IMR-90 (cell line): ENCODE results near the gene MCM6. TPM values are rescaled to one million over a fixed set of nuclear protein-coding genes. Genes with fewer than 3 reads are reported as not detected.

Experiments
- ATAC-seq: fragments of 200-7000 bp; cut with Tn5 transposase; 2 replicates; pipeline ENCODE4 v1.9.1; 2020; ENCODE audit warnings: low read depth, mild to moderate bottlenecking, moderate library complexity
- BruUV-seq: library from RNA; stranded (reverse); fragments of 400-500 nt; replicated peaks from 2 replicates; lab custom pipeline; 2021; lab: Mats Ljungman, UMichigan
- CTCF ChIA-PET: fragments of 300-600 bp; formaldehyde crosslinking; extraction: SDS; loops from one replicate; lab custom pipeline; 2021; ENCODE audit warnings: antibody characterized with exemption; lab: Yijun Ruan, JAX
- POLR2A ChIA-PET: fragments of 300-600 bp; sonication (Branson Sonifier 250); formaldehyde crosslinking; loops from one replicate; lab custom pipeline; 2022; ENCODE audit warnings: antibody characterized with exemption; ENCODE audit not compliant: unreplicated experiment; lab: Charles Lee
- DNase-seq: peaks from one replicate; pipeline ENCODE4 v3.0.0; 2013
- H2AFZ ChIP-seq: replicated peaks from 2 replicates; pipeline ENCODE3; 2013; ENCODE audit warnings: low read length, mild to moderate bottlenecking; ENCODE audit not compliant: poor library complexity
- H2AK5ac ChIP-seq: 2 replicates; pipeline ENCODE4 v1.6.1; 2013; ENCODE audit warnings: low read depth, low read length, inconsistent platforms
- H2AK9ac ChIP-seq: replicated peaks from 2 replicates; pipeline ENCODE3; 2013; ENCODE audit warnings: mild to moderate bottlenecking, low read depth, low read length, moderate library complexity; ENCODE audit not compliant: poor library complexity
- H2BK120ac ChIP-seq: 2 replicates; pipeline ENCODE4 v1.6.1; 2013; ENCODE audit warnings: low read depth, low read length, inconsistent platforms
- H2BK15ac ChIP-seq: 3 replicates; pipeline ENCODE4 v1.6.1; 2013; ENCODE audit warnings: low read depth, low read length, inconsistent platforms
- H2BK20ac ChIP-seq: 2 replicates; pipeline ENCODE4 v1.6.1; 2013; ENCODE audit warnings: low read depth, mild to moderate bottlenecking, inconsistent platforms, low read length, moderate library complexity
- H2BK5ac ChIP-seq: 2 replicates; pipeline ENCODE4 v1.6.1; 2013; ENCODE audit warnings: mild to moderate bottlenecking, low read depth, low read length, inconsistent platforms; ENCODE audit not compliant: poor library complexity, severe bottlenecking
- H3K14ac ChIP-seq: replicated peaks from 2 replicates; pipeline ENCODE4 v1.6.1; 2013; ENCODE audit warnings: low read depth, low read length, inconsistent platforms
- H3K18ac ChIP-seq: 2 replicates; pipeline ENCODE4 v1.6.1; 2013; ENCODE audit warnings: low read depth, low read length, control low read depth
- H3K23ac ChIP-seq: 2 replicates; pipeline ENCODE4 v1.6.1; 2013; ENCODE audit warnings: low read depth, low read length, inconsistent platforms
- H3K27ac ChIP-seq: 2 replicates; pipeline ENCODE4 v1.5.1; 2013; ENCODE audit warnings: mild to moderate bottlenecking, control low read depth, low read length; ENCODE audit not compliant: insufficient read depth
- H3K27me3 ChIP-seq: 2 replicates; pipeline ENCODE4 v1.6.1; 2013; ENCODE audit warnings: low read length; ENCODE audit not compliant: control insufficient read depth, insufficient read depth
- H3K36me3 ChIP-seq: 2 replicates; pipeline ENCODE4 v1.6.1; 2013; ENCODE audit warnings: low read length, mixed read lengths; ENCODE audit not compliant: control insufficient read depth, insufficient read depth
- H3K4ac ChIP-seq: 2 replicates; pipeline ENCODE4 v1.6.1; 2013; ENCODE audit warnings: low read depth, low read length, inconsistent platforms
- H3K4me1 ChIP-seq: 2 replicates; pipeline ENCODE4 v1.6.1; 2013; ENCODE audit warnings: low read length, mixed read lengths; ENCODE audit not compliant: control insufficient read depth, insufficient read depth
- H3K4me2 ChIP-seq: 2 replicates; pipeline ENCODE4 v1.6.1; 2013; ENCODE audit warnings: low read depth, mild to moderate bottlenecking, control low read depth, low read length, moderate library complexity
- H3K4me3 ChIP-seq: 2 replicates; pipeline ENCODE4 v1.5.1; 2013; ENCODE audit warnings: low read depth, mild to moderate bottlenecking, control low read depth, low read length, moderate library complexity; ENCODE audit not compliant: insufficient read depth
- H3K56ac ChIP-seq: 2 replicates; pipeline ENCODE4 v1.6.1; 2013; ENCODE audit warnings: low read length, inconsistent platforms; ENCODE audit not compliant: insufficient read depth; ENCODE audit errors: extremely low read depth
- H3K79me1 ChIP-seq, 2 experiments: 2 replicates each; pipeline ENCODE4 v1.6.1; 2013; ENCODE audit warnings: low read length in 2 of 2, inconsistent platforms in 1 of 2, low read depth in 1 of 2
- H3K9ac ChIP-seq: 2 replicates; pipeline ENCODE4 v1.6.1; 2013; ENCODE audit warnings: low read depth, low read length, control low read depth
- H3K9me1 ChIP-seq: 2 replicates; pipeline ENCODE4 v1.6.1; 2013; ENCODE audit warnings: low read length, inconsistent platforms; ENCODE audit not compliant: insufficient read depth
- H3K9me3 ChIP-seq: 2 replicates; pipeline ENCODE4 v1.6.1; 2013; ENCODE audit warnings: low read length; ENCODE audit not compliant: control insufficient read depth, insufficient read depth
- H4K20me1 ChIP-seq: 2 replicates; pipeline ENCODE4 v1.6.1; 2013; ENCODE audit warnings: low read length, inconsistent platforms; ENCODE audit not compliant: insufficient read depth
- H4K5ac ChIP-seq: 2 replicates; pipeline ENCODE4 v1.6.1; 2013; ENCODE audit warnings: mild to moderate bottlenecking, low read depth, low read length, control low read depth
- H4K8ac ChIP-seq, 2 experiments: 2 replicates each; pipeline ENCODE4 v1.6.1; 2013; ENCODE audit warnings: low read depth in 2 of 2, low read length in 2 of 2, control low read depth in 1 of 2, inconsistent platforms in 1 of 2
- H4K91ac ChIP-seq: 2 replicates; pipeline ENCODE4 v1.6.1; 2013; ENCODE audit warnings: low read depth, low read length, inconsistent platforms; ENCODE audit not compliant: insufficient read depth
- FOS ChIP-seq: fragments of 150-350 bp; IDR thresholded peaks from 2 replicates; pipeline ENCODE4 v1.6.1; 2016; ENCODE audit warnings: low read depth, low read length
- MAFK ChIP-seq: IDR thresholded peaks from 2 replicates; pipeline ENCODE4 v1.6.1; 2012; ENCODE audit warnings: low read depth, low read length, improper control_type of control experiment
- MAZ ChIP-seq: IDR thresholded peaks from 2 replicates; pipeline ENCODE4 v1.6.1; 2012; ENCODE audit warnings: low read depth, mild to moderate bottlenecking, low read length, improper control_type of control experiment, moderate library complexity, borderline replicate concordance
- RFX5 ChIP-seq: IDR thresholded peaks from 2 replicates; pipeline ENCODE4 v1.8.0; 2012; ENCODE audit warnings: low read depth, mild to moderate bottlenecking, low read length, moderate library complexity
- SMC3 ChIP-seq: fragments of 150-350 bp; IDR thresholded peaks from 2 replicates; pipeline ENCODE4 v1.6.1; 2016; ENCODE audit warnings: low read depth, mild to moderate bottlenecking, antibody characterized with exemption, low read length, moderate library complexity
- WGBS, 2 experiments: methylation state at CpG; one replicate each; pipeline versions ENCODE4 v1.1.5 to v1.1.7; 2013; ENCODE audit warnings: missing lambda C conversion rate in 2 of 2; ENCODE audit not compliant: insufficient read length in 1 of 2; ENCODE audit errors: extremely low coverage in 2 of 2; 5-methylcytosine and 5-hydroxymethylcytosine counted together
- dilution Hi-C: fragments of 300-500 bp; cut with HindIII; formaldehyde crosslinking; loops from one replicate; pipeline ENCODE4 v1.14.3; 2018; ENCODE audit warnings: low sequenced_read_pairs; ENCODE audit not compliant: unreplicated experiment
- in situ Hi-C: fragments of 300-500 bp; cut with MboI; formaldehyde crosslinking; loops from 3 replicates; pipeline ENCODE4 v1.14.3; 2019; ENCODE audit warnings: low sequenced_read_pairs, inconsistent platforms, mixed read lengths
- intact Hi-C: fragments of 100-400 bp; cut with micrococcal nuclease; formaldehyde crosslinking; loops from 2 replicates; pipeline ENCODE4 v1.10.0; 2022
- polyA plus RNA-seq, 3 experiments: library from polyadenylated mRNA; depleted of rRNA; stranded (reverse); fragments of >200 nt; gene quantifications; 2 replicates each; pipeline ENCODE4 v1.2.3, GENCODE V29; 2012; ENCODE audit warnings: low replicate concordance in 1 of 3
- total RNA-seq: library from RNA; depleted of rRNA; stranded (reverse); fragments of >200 nt; gene quantifications from 2 replicates; pipeline ENCODE4 v1.2.3, GENCODE V29; 2012
- TF ChIP-seq, protein P1 (sequence below): fragments of 150-350 bp; IDR thresholded peaks from 2 replicates; pipeline ENCODE4 v1.6.1; 2016; ENCODE audit warnings: low read depth, mild to moderate bottlenecking, low read length, moderate library complexity, borderline replicate concordance
- TF ChIP-seq, protein P2 (sequence below): fragments of 150-350 bp; IDR thresholded peaks from 2 replicates; pipeline ENCODE4 v1.6.1; 2017; ENCODE audit warnings: mild to moderate bottlenecking, antibody characterized with exemption, low read length, low read depth

Gene MCM6
- total and polyA plus RNA-seq, 2 of the 4 experiments (the other 2 are of a cell fraction): 21.4 to 29.6 TPM

- dilution Hi-C loops (no loop called here), in situ Hi-C loops (no loop called here), intact Hi-C loops (no loop called here)
- H3K9ac ChIP-seq: no peak overlapping the region
- no peak overlapping the region for H2BK20ac ChIP-seq
- H3K9me3 ChIP-seq: no peaks in the 10 kb centered on the region
- H4K20me1 ChIP-seq: no peaks in the 10 kb centered on the region
- ChIA-PET CTCF (interaction anchor here (0.7 kb wide), 1 partner anchor 148 kb away, joined by 3 read pairs; no protein-coding TSS in a partner anchor), POLR2A (no interaction called here)
- no peak overlapping the region for H2AFZ ChIP-seq
- no peak overlapping the region for H2BK5ac ChIP-seq
- WGBS, 2 experiments: no CpG with 5 or more reads among the region's 3 CpGs
- no peak overlapping the region for H3K14ac ChIP-seq
- peaks cover 5% of the 10 kb centered on the region for H3K4me1 ChIP-seq
- H3K18ac ChIP-seq: no peak overlapping the region
- H3K4ac ChIP-seq: no peak overlapping the region
- no peak for ATAC-seq
- no peak overlapping the region for H3K4me2 ChIP-seq
- H3K27ac ChIP-seq: no peak overlapping the region
- H3K36me3 ChIP-seq: peaks cover 10% of the 10 kb centered on the region
- no peak for DNase-seq
- no peak overlapping the region for H2BK15ac ChIP-seq
- no peak overlapping the region for H3K56ac ChIP-seq
- H3K9me1 ChIP-seq: no peaks in the 10 kb centered on the region
- TF ChIP-seq RFX5: no peak
- TF ChIP-seq SMC3: no peak
- TF ChIP-seq, protein P1, sequence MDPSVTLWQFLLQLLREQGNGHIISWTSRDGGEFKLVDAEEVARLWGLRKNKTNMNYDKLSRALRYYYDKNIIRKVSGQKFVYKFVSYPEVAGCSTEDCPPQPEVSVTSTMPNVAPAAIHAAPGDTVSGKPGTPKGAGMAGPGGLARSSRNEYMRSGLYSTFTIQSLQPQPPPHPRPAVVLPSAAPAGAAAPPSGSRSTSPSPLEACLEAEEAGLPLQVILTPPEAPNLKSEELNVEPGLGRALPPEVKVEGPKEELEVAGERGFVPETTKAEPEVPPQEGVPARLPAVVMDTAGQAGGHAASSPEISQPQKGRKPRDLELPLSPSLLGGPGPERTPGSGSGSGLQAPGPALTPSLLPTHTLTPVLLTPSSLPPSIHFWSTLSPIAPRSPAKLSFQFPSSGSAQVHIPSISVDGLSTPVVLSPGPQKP: no peak
- no peak for TF ChIP-seq MAZ
- TF ChIP-seq, protein P2, sequence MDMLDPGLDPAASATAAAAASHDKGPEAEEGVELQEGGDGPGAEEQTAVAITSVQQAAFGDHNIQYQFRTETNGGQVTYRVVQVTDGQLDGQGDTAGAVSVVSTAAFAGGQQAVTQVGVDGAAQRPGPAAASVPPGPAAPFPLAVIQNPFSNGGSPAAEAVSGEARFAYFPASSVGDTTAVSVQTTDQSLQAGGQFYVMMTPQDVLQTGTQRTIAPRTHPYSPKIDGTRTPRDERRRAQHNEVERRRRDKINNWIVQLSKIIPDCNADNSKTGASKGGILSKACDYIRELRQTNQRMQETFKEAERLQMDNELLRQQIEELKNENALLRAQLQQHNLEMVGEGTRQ: no peak
- TF ChIP-seq MAFK: no peak
- no peak for TF ChIP-seq FOS
- H4K5ac ChIP-seq: no peak overlapping the region
- H2AK5ac ChIP-seq: no peak overlapping the region
- no peaks in the 10 kb centered on the region for H3K79me1 ChIP-seq
- no peak overlapping the region for H4K8ac ChIP-seq
- no peak overlapping the region for H2BK120ac ChIP-seq
- no peaks in the 10 kb centered on the region for H3K27me3 ChIP-seq
- H3K23ac ChIP-seq: no peak overlapping the region
- no peak overlapping the region for H2AK9ac ChIP-seq
- no peak overlapping the region for H3K4me3 ChIP-seq
- no peak overlapping the region for H4K91ac ChIP-seq
- no TSS peak for BruUV-seq
Measured at GRCh38 chr2:135843671-135844070, 32.6 kb downstream of the MCM6 start.
